HG02571 (cell line): ENCODE measurements around the gene LYRM4.
"Not testable (repeated sequence)": the region's sequence is repeated elsewhere in the genome, so short reads cannot be mapped to it uniquely, and the experiment has no call there.

ENCODE experiments used
- ATAC-seq: cut with Tn5 transposase; IDR thresholded peaks from one replicate; pipeline ENCODE4 v1.9.1; 2021; ENCODE audit warnings: mild to moderate bottlenecking, moderate library complexity; ENCODE audit not compliant: unreplicated experiment

Gene LYRM4

GRCh38 chr6:5083813-5084359 lies 176.9 kb downstream of the LYRM4 start:
- ATAC-seq: no peak

GRCh38 chr6:5083307-5083583 lies 177.5 kb downstream of the LYRM4 start:
- ATAC-seq: no peak

- no peak for ATAC-seq
These were observed 178.1 kb downstream of the LYRM4 start for GRCh38 chr6:5082487-5083306.

GRCh38 chr6:5081955-5082354 lies 178.8 kb downstream of the LYRM4 start:
- no peak for ATAC-seq

GRCh38 chr6:5081182-5081581 lies 179.6 kb downstream of the LYRM4 start:
- no peak for ATAC-seq

- no peak for ATAC-seq
These were observed 180.2 kb downstream of the LYRM4 start for GRCh38 chr6:5080574-5080973.

- no peak for ATAC-seq
These were observed 181.1 kb downstream of the LYRM4 start for GRCh38 chr6:5079692-5080091.

GRCh38 chr6:5078121-5078669 lies 182.6 kb downstream of the LYRM4 start:
- ATAC-seq: no peak

GRCh38 chr6:5076931-5077330 lies 183.8 kb downstream of the LYRM4 start:
- ATAC-seq: no peak

- no peak for ATAC-seq
These were observed 186.8 kb downstream of the LYRM4 start for GRCh38 chr6:5073992-5074391.

GRCh38 chr6:5072440-5072839 lies 188.3 kb downstream of the LYRM4 start:
- ATAC-seq: no peak

GRCh38 chr6:5071216-5071615 lies 189.5 kb downstream of the LYRM4 start:
- ATAC-seq: no peak

GRCh38 chr6:5068153-5068751 lies 192.5 kb downstream of the LYRM4 start:
- ATAC-seq: no peak

GRCh38 chr6:5067305-5067704 lies 193.4 kb downstream of the LYRM4 start:
- ATAC-seq: no peak

GRCh38 chr6:5066456-5067093 lies 194.2 kb downstream of the LYRM4 start:
- no peak for ATAC-seq

- no peak for ATAC-seq
These were observed 197.1 kb downstream of the LYRM4 start for GRCh38 chr6:5063617-5064016.

- no peak for ATAC-seq
These were observed 199.6 kb downstream of the LYRM4 start for GRCh38 chr6:5061152-5061551.

GRCh38 chr6:5060439-5060838 lies 200.3 kb downstream of the LYRM4 start:
- not testable (repeated sequence) for ATAC-seq

- ATAC-seq: no peak
These were observed 201.5 kb downstream of the LYRM4 start for GRCh38 chr6:5059036-5059896.
